HG03045 (cell line): ENCODE measurements around the gene MYO18A.

Source experiments
- ATAC-seq: cut with Tn5 transposase; IDR thresholded peaks from one replicate; pipeline ENCODE4 v1.9.1; 2021; ENCODE audit warnings: mild to moderate bottlenecking, moderate library complexity; ENCODE audit not compliant: unreplicated experiment

Gene MYO18A

DNA sequence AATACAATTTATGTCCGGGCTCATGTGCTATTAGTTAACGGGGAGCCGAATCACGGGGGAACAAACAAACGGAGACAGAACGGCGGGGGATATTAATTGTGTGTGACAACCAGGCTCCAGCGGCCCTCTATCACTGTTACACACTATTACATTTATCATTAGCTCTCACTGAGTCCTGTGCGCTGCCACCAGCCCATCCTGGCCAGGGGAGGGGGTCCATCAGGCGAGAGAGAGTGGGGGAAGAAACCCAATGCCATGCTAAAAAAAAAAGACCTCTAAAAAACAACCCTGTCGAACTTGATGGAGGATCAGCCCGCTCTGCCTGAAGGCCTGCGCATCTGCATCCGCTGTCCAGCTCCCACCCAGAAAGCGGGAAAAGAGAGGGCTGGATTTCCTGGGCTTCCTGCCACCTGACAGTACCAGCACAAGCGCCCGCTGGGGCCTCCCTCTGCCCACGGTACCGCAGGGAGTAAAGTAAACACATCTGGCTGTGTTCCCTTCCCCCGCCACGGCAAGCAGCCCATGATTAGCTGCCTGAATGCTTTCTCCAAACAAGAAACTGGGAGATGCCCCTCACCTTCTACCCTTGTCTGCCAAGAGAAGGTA lies 95.6 kb downstream of the MYO18A start:
- ATAC-seq: no peak

DNA sequence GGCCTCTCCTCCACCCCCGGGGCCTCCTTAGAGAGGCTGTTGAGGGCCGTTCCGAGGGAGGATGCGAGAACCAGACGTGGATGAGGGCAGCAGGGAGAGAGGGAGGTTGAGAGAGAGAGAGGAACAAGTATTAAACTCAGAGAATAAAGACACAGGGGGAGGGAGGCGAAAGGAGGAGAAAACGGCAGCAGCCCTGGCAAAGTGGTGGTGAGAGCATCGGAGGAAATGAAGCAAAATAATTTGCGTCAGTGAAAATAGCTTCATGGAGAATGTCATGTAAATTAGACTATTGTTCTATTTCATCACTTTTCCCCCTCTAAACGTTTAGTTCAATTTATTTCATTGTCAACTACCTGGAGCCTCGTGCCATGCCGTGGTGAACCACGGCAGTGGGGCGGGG lies 99.2 kb downstream of the MYO18A start:
- no peak for ATAC-seq

DNA sequence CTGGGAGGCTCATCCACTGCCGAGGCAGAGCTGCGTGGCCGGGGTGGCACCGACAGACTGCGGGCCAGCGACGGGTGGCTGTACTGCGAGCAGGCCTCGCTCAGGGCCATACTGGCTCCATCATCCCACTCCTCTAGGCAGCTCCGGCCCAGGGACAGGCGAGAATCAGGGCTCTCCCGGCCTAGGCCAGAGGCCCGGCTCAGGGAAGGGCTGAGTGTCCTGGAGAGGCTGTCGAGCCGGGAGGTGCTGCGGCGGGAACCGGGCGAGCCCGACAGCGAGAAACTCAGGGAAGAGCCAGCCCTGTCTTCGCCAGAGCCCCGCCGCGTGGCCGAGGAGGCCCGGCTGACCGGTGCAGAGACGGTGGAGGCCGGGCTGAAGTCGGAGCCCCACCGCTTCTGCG lies 99.9 kb downstream of the MYO18A start:
- no peak for ATAC-seq

DNA sequence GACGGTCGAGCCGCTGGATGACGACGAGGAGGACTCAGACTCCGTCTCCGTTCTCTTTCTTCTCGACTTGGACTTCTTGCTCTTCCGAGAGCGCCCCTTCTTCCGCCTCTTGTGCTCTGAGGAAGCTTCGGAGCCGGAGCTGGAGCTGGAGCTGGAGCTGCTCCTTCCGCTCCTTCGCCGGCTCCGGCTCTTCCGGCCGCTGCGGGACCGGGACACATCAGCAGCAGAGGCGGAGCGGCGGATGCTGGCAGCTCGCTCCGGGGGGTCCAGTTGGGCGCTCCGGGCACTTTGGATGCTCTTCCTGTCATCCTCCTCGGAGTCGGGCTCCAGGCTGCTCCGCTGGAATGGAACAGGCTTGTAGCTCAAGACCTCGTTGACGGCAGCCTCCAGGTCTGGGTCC lies 100.3 kb downstream of the MYO18A start:
- ATAC-seq: no peak

DNA sequence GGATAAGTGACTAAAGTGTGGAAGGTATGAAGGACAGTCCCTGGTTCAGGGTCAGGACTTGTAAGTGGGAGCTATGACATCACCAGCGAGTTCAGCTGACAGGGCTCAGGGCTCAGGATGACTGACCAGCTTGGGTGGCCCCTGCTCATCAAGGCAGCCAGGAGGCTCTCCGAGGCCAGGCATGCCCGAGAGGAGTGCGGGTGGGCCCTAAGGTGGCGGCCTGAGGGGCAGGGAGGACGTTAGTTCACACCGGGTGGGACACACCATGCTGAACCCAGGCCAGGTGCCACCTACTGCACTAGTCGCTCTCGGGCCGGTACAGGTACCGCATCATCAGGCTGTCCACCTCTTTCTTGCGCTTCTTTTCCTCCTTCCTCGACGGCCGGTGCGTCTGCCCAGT lies 100.8 kb downstream of the MYO18A start:
- no peak for ATAC-seq

DNA sequence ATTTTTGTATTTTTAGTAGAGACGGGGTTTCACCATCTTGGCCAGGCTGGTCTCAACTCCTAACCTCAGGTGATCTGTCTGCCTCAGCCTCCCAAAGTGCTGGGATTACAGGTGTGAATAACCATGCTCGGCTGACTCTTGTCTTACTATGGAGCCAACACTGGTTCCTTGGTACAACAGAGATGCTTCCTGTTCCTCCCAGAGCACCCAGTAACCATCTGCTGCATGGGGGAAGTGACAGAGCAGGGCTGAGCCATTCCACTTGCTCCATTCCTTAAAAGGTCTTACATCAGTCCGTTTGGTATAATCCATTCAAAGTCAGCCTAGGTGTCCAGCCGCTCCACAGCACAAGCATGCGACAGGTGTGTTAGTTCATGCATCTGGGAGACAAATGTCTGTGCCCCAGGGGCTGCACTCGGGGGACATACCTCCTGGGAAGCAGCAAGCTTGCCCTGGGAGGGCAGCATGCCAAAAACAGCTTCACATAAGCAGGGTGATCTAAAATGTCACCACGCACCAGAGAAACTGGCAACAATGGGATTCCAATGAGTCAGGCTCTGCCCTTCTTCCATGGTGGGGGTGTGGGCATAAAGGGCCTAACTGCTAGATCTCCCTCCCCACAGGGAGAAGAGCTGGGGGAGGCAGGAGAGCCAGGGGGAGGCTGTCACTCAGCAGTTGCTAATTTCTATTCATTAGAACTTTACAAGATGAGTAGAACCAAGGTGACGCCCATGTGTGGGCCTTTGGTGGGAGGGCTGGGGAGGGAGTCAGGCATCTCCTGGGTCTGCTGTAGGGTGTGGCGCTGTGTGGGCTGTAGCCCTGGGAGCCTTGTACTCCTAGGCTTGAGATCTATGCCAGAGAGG lies 101.8 kb downstream of the MYO18A start:
- ATAC-seq: no peak

DNA sequence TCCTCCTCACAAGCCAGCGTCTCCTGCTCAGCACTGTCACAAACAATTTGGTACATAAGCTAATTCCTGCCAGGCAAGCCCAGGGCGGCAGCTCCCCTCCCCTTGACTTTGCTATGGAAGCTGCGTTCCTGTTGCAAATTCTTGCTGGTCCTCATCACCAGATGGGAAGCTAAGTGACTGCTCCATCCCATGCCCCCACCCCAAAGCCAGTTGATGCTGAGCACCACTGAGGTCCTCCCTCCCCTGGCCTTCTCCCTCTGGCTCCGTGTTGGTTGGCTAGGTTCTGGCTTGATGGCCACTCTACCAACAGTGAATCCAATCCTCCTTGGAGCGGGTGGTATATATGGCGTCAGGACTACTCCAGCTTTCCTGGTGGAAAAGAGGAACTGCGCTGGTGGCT lies 102.9 kb downstream of the MYO18A start:
- ATAC-seq: no peak

DNA sequence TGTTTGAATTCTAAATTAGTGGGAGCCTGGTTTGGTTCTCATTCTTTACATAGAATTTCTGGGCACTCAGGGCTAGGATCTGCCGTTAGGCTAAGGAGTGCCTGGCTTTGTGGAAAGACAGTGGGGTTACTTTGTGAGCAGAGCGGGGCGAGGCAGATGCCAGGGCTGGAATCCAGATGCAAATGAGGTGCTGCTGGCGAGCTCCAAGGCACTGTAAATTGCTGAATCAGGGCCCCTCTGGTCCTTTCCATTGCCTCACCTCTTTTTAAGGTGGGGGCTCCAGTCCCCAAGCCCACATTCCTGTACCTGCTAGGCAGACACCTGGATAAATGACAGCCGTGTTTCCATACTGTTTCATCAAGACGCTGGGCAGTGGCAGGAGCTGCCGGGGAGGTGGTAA lies 103.5 kb downstream of the MYO18A start:
- ATAC-seq: no peak

DNA sequence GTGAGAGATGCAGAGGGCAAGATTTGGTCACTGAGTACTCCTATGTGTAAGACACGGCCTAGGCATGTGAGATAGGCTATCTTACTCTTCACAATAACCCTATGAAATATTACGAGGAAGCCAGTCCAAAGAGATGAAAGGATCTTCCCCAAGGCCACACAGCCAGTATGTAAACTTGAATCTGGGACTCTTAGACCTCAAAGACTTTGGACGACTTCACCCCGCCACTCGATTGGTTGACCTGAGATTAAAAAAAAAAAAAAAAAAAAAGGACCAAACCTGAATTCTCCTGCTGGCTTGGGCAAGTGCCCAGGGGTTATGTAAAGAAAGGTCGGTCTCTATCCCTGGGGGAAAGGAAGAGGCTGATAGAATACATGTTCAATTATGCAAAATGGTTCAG lies 104.1 kb downstream of the MYO18A start:
- no peak for ATAC-seq

DNA sequence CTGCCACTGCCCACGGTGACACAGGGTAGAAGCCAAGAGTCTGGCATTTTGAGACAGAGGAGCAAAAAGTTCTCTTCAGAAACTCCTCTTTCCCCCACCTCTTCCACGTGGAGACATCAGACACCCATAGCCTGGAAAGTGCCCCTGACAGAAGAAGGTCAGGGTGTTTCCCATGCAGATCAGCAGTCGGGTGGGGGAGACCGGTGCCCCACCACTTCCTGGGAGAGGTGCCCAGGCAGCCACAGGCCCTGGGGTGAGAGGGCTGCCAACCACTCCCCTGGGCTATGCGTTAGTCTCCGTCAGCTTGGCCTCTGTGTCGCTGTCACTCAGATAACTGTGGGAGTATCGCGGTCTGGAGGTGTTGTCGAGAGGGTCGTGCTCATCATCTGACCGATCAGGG lies 105.7 kb downstream of the MYO18A start:
- no peak for ATAC-seq

DNA sequence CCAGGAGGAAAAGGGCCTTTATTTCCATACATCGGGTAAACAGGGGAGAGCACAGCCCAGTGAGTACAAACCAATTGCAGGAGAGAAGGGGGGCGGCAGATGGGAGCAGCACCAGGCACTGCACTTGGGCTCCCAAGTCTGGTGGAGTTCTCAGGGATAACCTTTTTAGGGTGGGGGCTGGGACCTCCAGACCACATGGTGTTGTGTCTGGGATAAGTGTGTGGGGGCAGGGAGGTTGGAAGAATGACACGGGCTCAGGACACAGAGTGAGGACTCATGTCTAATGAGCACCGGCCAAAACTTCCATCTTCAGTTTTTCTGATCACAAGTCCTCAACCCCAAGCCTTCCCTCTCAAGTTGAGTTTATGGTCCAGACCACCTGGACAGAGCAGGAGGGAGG lies 106.7 kb downstream of the MYO18A start:
- no peak for ATAC-seq

DNA sequence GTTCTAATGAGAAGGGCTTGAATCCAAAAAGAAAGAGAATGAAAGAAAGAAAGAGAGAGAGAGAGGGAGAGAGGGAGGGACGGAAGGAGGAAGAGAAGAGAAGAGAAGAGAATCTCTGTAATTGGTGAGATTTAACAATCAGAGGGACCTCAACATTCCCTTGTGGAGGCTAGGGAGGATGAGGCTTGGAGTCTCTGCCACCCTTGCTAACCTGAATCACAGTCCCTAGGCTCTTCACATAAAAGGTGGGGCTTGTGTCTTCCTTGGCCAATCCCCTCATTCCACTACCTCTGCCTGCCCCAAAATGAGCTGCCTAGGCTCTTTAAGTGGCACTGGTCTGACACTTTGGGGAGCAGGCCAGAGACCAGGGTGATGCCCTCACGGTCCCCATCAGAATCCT lies 107.2 kb downstream of the MYO18A start:
- no peak for ATAC-seq

DNA sequence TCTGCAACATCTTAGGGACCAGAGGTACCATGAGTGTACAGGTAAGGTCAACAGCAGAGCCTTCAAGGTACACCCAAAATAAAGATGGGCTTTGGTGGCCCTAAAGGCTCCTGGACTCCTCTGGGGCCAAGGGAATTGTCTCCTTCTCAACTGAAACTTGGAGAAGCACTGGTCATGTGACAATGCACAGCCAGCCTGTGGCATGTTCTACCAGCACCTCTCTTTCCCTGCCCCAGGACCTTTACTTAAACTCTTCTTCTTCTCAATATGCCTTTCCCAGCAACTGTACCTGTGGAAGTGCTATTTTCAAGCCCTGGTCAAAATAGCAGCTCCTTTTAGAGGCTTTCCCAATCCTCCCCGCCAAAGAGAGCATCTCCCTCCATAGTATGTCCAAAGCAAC lies 108.9 kb downstream of the MYO18A start:
- ATAC-seq: no peak

DNA sequence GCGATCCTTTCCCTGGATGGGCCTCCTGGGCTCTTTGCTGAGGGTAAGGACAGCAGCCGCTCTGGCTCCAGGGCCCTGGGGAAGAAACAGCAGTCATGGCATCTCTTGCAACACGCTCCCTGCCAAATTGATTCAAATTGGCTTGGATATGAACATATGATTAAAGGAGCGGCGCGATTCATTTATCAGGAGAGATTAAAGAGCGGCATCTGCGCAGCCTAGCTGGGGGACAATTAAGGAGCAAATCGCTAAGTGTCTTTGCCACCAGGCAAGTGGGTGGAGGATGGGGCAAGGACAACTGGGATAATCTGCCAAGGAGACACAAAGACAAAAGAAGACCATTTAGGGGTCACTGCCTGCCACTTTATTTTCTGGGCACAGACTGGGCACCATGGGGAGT lies 109.4 kb downstream of the MYO18A start:
- no peak for ATAC-seq

DNA sequence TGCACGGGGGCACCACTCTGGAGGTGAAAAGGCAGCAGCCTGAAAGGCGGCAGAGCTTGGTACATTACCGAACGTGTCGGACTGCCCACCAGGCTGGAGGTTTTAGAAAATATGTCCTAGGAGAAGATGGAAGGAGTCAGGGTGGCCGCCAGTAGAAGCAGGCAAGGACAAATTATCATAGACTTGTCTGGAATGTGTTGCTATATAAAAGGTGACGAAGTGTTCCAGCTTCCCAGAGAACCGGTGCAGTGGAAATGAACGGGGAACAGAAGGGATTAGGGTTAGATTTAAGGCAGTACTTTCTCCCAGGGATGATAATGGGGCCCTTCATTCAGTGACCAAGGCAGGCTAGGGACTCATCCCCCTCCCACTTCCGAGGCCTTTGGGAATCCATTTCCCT lies 109.9 kb downstream of the MYO18A start:
- ATAC-seq: no peak

DNA sequence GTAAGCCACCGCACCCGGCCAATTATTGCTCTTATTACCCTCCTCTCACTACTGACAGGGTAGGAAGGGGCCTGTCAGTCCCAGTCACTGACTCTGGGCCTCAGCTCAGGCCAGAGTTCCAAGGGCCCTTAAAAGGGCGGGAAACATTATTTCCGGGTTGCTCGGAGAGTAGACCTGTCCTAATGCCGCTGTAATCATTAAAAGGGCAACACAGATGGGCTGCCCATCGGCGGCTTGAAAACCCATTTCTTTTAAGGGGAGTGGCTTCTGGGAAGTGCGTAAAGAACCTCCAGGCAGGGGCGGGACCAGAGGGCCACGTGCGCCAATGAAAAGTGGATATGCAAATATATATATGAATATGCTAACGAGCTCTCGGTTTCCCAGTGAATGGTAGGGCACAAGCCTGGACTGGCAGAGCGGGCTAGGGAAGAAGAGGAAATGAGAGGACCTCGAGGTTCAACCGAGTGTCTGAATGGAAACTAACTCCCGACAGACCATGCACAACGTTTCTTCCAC lies 110.6 kb downstream of the MYO18A start:
- ATAC-seq: no peak

DNA sequence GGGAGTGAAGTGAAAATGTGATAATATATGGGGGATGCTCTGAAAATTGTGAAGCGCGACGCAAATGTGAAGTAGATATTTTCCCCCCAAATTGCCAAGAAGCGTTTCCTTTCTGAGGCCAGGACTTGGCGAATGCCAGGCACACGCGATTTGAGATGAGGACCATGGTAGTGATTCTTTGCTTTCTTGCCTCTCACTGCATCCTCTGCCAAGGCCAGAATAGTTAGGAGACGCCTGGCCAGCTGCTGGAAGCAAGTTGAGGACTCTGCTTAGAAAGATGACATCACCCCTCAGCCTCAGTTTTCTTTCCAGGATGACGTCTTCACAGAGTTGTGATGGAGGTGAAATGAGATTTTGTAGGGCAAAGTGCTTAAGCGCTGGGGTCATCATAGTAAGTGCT lies 111.4 kb downstream of the MYO18A start:
- no peak for ATAC-seq

DNA sequence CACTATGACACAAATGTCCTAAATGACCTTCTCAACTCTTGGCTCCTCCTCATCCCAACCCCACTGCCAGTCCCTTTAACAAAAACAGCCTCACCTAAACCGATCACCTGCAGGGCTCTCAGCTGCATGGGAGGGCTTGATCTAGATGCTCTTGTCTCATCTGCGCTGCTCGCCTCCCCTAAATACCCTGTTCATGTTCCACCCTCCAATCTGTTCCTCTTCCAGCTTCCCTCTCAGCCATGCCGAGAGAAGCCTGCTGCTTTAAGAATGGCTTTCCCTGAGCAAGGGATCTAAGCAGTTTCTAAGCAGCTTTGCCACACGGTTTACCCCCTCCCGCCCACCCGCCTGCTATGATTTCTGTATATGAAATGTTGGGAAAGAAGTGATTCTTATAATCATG lies 113.6 kb downstream of the MYO18A start:
- no peak for ATAC-seq

DNA sequence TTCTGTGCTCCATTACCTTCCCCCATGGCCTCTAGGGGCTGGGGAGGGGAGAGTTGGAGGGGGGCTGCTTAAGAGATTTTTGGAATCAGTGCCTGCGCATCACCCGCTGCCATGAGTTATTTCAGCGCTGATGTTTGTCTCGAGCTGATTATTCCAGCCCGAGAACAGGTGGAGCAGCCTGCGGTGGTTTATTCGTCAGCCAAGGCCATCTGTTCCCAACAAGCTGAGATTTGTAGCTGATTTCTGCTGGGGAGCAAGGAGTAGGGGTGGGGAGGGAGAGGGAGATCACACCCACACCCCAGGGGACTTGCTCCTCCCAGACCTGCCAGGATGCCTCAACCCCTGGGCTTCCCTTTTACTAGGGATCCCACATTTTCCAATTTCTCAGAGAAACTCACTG lies 114.2 kb downstream of the MYO18A start:
- ATAC-seq: no peak

DNA sequence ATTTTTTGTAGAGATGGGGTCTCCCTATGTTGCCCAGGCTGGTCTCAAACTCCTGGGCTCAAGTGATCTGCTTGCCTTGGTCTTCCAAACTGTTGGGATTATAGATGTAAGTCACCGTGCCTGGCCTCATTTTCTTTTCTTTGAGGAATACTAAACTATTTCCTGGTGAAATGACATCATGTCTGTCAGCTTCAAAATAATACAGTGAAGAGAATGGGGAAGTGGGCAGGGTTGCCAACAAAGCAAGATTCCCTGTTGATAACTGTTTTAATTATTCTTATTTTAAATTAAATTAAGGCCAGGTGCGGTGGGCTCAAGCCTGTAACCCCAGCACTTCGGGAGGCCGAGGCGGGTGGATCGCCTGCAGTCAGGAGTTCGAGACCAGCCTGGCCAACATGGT lies 116.2 kb downstream of the MYO18A start:
- no peak for ATAC-seq

DNA sequence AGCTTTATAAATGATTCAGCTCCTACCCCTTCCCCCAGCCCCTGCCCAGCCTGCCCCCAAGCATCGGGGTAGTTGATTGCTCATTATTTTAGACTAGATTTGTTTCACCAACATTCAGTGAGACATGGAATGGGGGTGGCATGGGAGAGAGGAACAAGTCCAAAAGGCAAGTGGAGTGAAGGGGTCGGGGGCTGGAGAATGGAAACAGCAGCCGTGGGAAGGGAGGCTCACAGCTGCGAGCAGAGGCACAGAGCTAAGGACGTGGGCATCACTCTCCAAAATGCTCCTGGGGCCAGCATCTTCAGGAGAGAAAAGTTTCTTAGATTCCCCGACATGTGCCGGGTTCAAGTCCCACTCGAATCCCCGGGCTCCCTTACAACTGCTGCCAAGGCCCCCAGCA lies 118.0 kb downstream of the MYO18A start:
- no peak for ATAC-seq

DNA sequence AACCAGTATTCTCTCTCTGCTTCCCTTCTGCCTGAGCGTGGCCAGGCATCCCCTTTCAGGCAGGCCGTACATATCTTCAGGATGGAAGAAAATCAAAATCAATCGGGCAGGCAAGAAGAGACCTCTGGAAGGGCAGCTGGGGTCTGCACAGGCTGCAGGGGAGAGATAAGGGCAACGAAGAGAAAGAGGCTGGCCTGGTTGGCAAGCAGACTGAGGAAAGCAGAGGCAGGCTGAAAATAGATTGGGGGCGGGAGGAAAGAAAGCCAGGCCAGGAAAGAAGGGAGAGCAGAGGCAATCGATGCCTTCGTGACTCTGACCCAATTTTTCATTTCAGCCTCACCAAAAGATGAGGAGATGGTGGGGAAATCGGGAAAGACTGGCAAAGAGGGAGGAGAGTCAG lies 119.2 kb downstream of the MYO18A start:
- ATAC-seq: no peak

DNA sequence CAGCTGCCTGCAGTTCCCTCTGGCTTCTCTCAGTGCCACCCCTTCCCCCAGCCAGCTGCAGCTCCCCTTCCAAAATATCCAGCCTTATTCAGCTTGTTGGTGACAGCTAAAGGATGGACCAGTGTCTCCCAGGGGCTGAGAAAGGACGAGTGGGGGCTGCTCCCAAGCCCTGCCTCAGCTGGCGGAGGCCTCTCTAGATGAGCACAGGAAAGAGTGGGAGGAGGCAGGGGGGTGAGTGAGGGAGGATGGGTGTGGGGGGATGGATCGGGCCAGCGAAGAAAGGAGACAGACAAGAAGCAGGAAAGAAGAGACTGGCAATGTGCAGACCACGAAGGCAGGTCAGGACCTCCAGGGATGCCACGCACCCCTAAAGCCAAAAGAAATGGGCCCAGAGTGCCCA lies 119.7 kb downstream of the MYO18A start:
- ATAC-seq: no peak
